ENCODE results near the gene FBXL5. TPM values are rescaled to one million over a fixed set of nuclear protein-coding genes. Genes with fewer than 3 reads are reported as not detected.

Gene FBXL5
- total and polyA plus RNA-seq, 2 donors (not counting 3 experiments of a cell fraction or from before 2014, with no cell fraction given), result 42.2 to 60.2 TPM

- intact Hi-C loops (cut with micrococcal nuclease) (no loop called here), dilution Hi-C loops (cut with MboI; ENCODE audit: extremely low pct_ligation_motif_present, low sequenced_read_pairs) (no loop called here)
- H3K79me2 ChIP-seq (ENCODE audit: control insufficient read depth, insufficient read depth, low read length), result no peaks in the 10 kb centered on the region
- no peak overlapping the region for H3K9ac ChIP-seq (replicated peaks; ENCODE audit: extremely low read depth, insufficient read depth, low read length)
- no peaks in the 10 kb centered on the region for H3K9me3 ChIP-seq (replicated peaks; ENCODE audit: control insufficient read depth, insufficient read depth, low read length)
- TF ChIP-seq FOS (IDR thresholded peaks at IDR 0.05; ENCODE audit: borderline replicate concordance, insufficient read depth, low read length) (no peak), CTCF (IDR thresholded peaks at IDR 0.05; ENCODE audit: extremely low read depth in 1 of 2, insufficient read depth in 1 of 2, low read depth in 1 of 2, low read length in 2 of 2) (no peak), JUN (IDR thresholded peaks at IDR 0.05; ENCODE audit: borderline replicate concordance, insufficient read depth, insufficient read length, low read depth) (no peak), EZH2 (IDR thresholded peaks at IDR 0.05; ENCODE audit: borderline replicate concordance, low read depth, low read length, severe bottlenecking) (no peak), POLR2A (IDR thresholded peaks at IDR 0.05; ENCODE audit: low read depth, low read length) (no peak), MAX (IDR thresholded peaks at IDR 0.05; ENCODE audit: insufficient read depth, insufficient read length) (no peak)
- no peaks in the 10 kb centered on the region for H3K36me3 ChIP-seq (ENCODE audit: control insufficient read depth in 2 of 2, extremely low read depth in 1 of 2, insufficient read depth in 2 of 2, low read length in 2 of 2)
- no peaks in the 10 kb centered on the region for H3K4me1 ChIP-seq (ENCODE audit: control insufficient read depth, extremely low read depth, insufficient read depth, low read length)
- ChIA-PET POLR2A (no interaction called here), CTCF (interaction anchor here (1.0 to 1.6 kb wide), 2 partner anchors 8 to 58 kb away, joined by 4 read pairs; no protein-coding TSS in a partner anchor)
- no peak overlapping the region for H3K4me2 ChIP-seq (ENCODE audit: insufficient read depth, low read length)
- no peaks in the 10 kb centered on the region for H3K27me3 ChIP-seq (ENCODE audit: control insufficient read depth in 2 of 2, insufficient read depth in 2 of 2, low read length in 2 of 2)
- FAIRE-seq (no peak), DNase-seq (ENCODE audit: low read depth, low spot score) (no peak)
- BruUV-seq (replicated peaks), result no TSS peak
- no peak overlapping the region for H3K4me3 ChIP-seq (replicated peaks in 1 of 3; ENCODE audit: insufficient read depth in 1 of 3, low read depth in 1 of 3, low read length in 3 of 3)
- no peak overlapping the region for H2AFZ ChIP-seq (ENCODE audit: low read depth, low read length)
- no peaks in the 10 kb centered on the region for H4K20me1 ChIP-seq (replicated peaks; ENCODE audit: control insufficient read depth, extremely low read depth, insufficient read depth, low read length)
- H3K9me1 ChIP-seq (replicated peaks; ENCODE audit: control insufficient read depth, extremely low read depth, insufficient read depth, low read length), result no peaks in the 10 kb centered on the region
- no peak overlapping the region for H3K27ac ChIP-seq (ENCODE audit: insufficient read depth, low read depth, low read length)
Measured at GRCh38 chr4:15577508-15577907, 77.6 kb downstream of the FBXL5 start.
